Measurements from ENCODE around the gene KARS1. TPM values are rescaled to one million over a fixed set of nuclear protein-coding genes. Genes with fewer than 3 reads are reported as not detected.
A peak's percentile ranks its signal among the peaks of the same experiment; 100 is the strongest.

The KARS1 gene
- total RNA-seq, 1 donor from 2014 or later: 95.9 TPM

DNA sequence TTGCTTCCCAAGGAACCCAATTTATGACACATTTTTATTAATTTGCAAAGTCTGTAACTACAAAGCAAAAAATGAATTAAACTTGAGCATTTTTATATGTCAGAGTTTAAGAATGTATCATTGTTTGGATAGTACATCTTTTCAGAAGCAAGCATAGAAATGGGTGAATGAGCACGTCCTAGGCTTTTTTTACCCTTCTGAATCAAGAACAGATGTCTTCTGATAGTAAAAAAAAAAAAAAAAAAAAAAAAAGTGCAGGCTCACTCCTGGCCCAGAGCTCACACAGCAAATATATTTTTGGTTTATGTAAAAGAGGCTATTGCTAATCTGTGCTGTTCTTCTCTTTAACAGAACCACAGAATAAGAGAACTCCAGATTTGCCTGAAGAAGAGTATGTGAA lies 6.5 kb upstream of the KARS1 start:
- Histone ChIP-seq H3K27me3 (ENCODE audit: low read depth) (no peaks in the 10 kb centered on the region), H3K9me3 (no peaks in the 10 kb centered on the region), H3K27ac (no peak overlapping the region), H3K4me1 (peaks cover 39% of the 10 kb centered on the region), H3K36me3 (peaks cover 50% of the 10 kb centered on the region), H3K4me3 (no peak overlapping the region)
- DNase-seq (no peak), ATAC-seq (no peak)
- no peak for TF ChIP-seq CTCF (IDR thresholded peaks at IDR 0.05)
- intact Hi-C loops (cut with DNase I): no loop called here

- Histone ChIP-seq H3K27me3 (ENCODE audit: low read depth) (no peaks in the 10 kb centered on the region), H3K27ac (peak overlapping the region; percentile 98), H3K9me3 (no peaks in the 10 kb centered on the region), H3K4me3 (peak overlapping the region; percentile 100), H3K4me1 (peaks cover 59% of the 10 kb centered on the region), H3K36me3 (peaks cover 20% of the 10 kb centered on the region)
- no peak for TF ChIP-seq CTCF (IDR thresholded peaks at IDR 0.05)
- intact Hi-C loops (cut with DNase I): no loop called here
- ATAC-seq (peak; percentile 85 to 89), DNase-seq (peak; percentile 90)
Measured at GRCh38 chr16:75648265-75649076, 1.0 kb upstream of the KARS1 start.

DNA sequence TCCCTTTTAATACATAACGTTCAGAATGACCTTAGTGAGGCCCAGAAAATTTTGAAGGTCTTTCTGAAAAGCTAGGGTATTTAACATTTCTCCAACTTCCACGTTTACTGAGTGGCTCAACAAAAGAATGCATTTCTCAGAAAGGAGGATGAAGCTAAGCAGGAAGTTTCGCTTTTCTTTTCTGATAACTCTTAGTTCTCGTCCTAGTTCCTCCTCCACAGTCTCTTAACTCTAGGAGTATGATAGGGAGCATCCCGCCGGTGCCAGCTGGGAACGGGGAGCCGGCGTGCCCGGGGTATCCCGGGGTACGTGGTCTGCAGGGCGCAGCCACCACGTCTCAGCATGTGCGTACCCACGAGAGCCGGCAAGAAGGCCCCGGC lies 363 bp downstream of the KARS1 start:
- no peak for DNase-seq
- Histone ChIP-seq H3K27ac (peak overlapping the region; percentile 98), H3K36me3 (peaks cover 34% of the 10 kb centered on the region), H3K9me3 (no peaks in the 10 kb centered on the region), H3K4me1 (peaks cover 45% of the 10 kb centered on the region), H3K4me3 (peak overlapping the region; percentile 100), H3K27me3 (ENCODE audit: low read depth) (no peaks in the 10 kb centered on the region)
- intact Hi-C loops (cut with DNase I): no loop called here
- no peak for TF ChIP-seq CTCF (IDR thresholded peaks at IDR 0.05)
- ATAC-seq: peak; percentile 38 to 44

DNA sequence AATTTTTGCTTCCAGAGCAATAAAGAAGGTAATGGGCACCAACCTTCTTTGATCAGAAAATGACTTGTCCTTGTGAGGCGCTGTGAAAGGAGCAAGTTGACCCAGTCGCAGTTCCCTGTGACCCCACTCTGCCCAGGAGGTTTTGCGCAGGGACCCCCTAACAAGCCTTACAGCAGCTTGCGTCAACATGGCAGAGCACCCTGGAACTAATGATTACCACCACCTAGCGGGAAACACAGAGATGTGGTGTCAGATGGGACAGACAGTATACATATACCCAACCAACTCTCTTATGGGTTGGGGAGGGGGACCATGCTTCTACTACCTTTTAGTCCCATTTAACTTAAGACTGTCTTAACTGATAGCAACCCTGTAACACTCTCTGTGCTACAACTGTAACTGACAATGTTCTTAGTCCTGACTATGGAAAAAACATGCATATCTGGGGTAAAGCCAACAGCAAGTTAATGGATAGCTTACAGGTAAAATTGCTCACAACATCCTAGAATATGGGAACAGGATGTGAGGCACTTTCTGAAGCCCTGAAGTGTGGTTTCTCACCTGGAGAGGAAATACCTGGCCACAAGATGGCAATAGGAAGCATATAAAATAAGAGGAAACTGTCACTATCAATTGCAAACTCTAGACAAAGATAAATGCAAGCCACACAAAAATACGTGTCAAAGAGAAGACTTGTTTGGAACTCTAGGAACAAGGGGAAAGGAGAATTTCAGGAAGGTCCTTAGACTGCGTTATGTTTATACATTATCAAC lies 3.0 kb downstream of the KARS1 start:
- DNase-seq (no peak), ATAC-seq (no peak)
- TF ChIP-seq CTCF (IDR thresholded peaks at IDR 0.05): no peak
- Histone ChIP-seq H3K9me3 (no peaks in the 10 kb centered on the region), H3K27me3 (ENCODE audit: low read depth) (no peaks in the 10 kb centered on the region), H3K36me3 (peaks cover 59% of the 10 kb centered on the region), H3K4me3 (peak overlapping the region; percentile 7), H3K4me1 (peaks cover 24% of the 10 kb centered on the region), H3K27ac (no peak overlapping the region)
- intact Hi-C loops (cut with DNase I): no loop called here

DNA sequence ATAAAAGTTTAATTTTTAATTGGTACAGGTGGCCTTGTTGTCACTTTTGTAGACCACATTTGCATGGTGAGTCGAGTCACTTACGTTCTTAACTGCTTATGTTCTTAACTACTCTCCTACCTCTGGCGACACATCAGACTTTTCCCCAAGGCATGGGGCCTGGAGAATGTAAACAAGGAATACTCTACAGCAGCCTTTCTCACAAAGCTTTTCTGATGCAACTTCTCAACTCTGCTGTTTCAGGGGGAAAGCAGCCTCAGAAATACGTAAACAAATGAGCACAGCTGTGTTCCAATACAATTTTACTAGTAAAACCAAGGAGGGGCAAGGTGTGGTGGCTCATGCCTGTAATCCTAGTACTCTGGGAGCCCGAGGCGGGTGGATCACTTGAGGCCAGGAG lies 6.9 kb downstream of the KARS1 start:
- Histone ChIP-seq H3K27me3 (ENCODE audit: low read depth) (no peaks in the 10 kb centered on the region), H3K4me1 (peaks cover 12% of the 10 kb centered on the region), H3K27ac (no peak overlapping the region), H3K4me3 (no peak overlapping the region), H3K36me3 (peaks cover 97% of the 10 kb centered on the region), H3K9me3 (no peaks in the 10 kb centered on the region)
- ATAC-seq (no peak), DNase-seq (no peak)
- no peak for TF ChIP-seq CTCF (IDR thresholded peaks at IDR 0.05)
- intact Hi-C loops (cut with DNase I): no loop called here

Measured in lower lobe of right lung (tissue), 2 donors.